T-helper 22 cell (primary cell): ENCODE data around the gene MPV17L2.

ENCODE experiments used
- DNase-seq: peaks from one replicate; pipeline ENCODE4 v3.0.0-alpha.2; 2020; ENCODE audit warnings: low read depth

MPV17L2 gene

GRCh38 chr19:18160971-18161635, 31.9 kb upstream of the MPV17L2 start:
- DNase-seq: peak; percentile 62

GRCh38 chr19:18161636-18162002, 31.4 kb upstream of the MPV17L2 start:
- DNase-seq: no peak

GRCh38 chr19:18164072-18164471, 28.9 kb upstream of the MPV17L2 start:
- no peak for DNase-seq

- DNase-seq: no peak
Measured at GRCh38 chr19:18165794-18166544, 27.0 kb upstream of the MPV17L2 start.

- DNase-seq: no peak
Measured at GRCh38 chr19:18167011-18167410, 26.0 kb upstream of the MPV17L2 start.

GRCh38 chr19:18167975-18168645, 24.9 kb upstream of the MPV17L2 start:
- DNase-seq: no peak

GRCh38 chr19:18168673-18169381, 24.2 kb upstream of the MPV17L2 start:
- DNase-seq: no peak

GRCh38 chr19:18170714-18171255, 22.2 kb upstream of the MPV17L2 start:
- DNase-seq: no peak

GRCh38 chr19:18171605-18172327, 21.3 kb upstream of the MPV17L2 start:
- no peak for DNase-seq

- no peak for DNase-seq
Measured at GRCh38 chr19:18172331-18173053, 20.5 kb upstream of the MPV17L2 start.

GRCh38 chr19:18173054-18173571, 19.9 kb upstream of the MPV17L2 start:
- DNase-seq: no peak

- peak; percentile 36 for DNase-seq
Measured at GRCh38 chr19:18173572-18174288, 19.3 kb upstream of the MPV17L2 start, which contains the start of gene IFI30. Gene IFI30 (plus strand): TSS chr19:18173813. CDS start chr19:18173842, 29 bp downstream.

- DNase-seq: no peak
Measured at GRCh38 chr19:18174983-18175382, 18.0 kb upstream of the MPV17L2 start.

- no peak for DNase-seq
Measured at GRCh38 chr19:18176367-18177310, 16.4 kb upstream of the MPV17L2 start.

- no peak for DNase-seq
Measured at GRCh38 chr19:18179957-18180356, 13.1 kb upstream of the MPV17L2 start.

GRCh38 chr19:18183529-18183928, 9.5 kb upstream of the MPV17L2 start:
- no peak for DNase-seq

- DNase-seq: no peak
Measured at GRCh38 chr19:18185538-18185937, 7.5 kb upstream of the MPV17L2 start.

- no peak for DNase-seq
Measured at GRCh38 chr19:18190278-18190677, 2.7 kb upstream of the MPV17L2 start.

GRCh38 chr19:18191640-18192062, 1.4 kb upstream of the MPV17L2 start:
- no peak for DNase-seq
